ENCODE data around the gene CPEB2.

The CPEB2 gene

DNA sequence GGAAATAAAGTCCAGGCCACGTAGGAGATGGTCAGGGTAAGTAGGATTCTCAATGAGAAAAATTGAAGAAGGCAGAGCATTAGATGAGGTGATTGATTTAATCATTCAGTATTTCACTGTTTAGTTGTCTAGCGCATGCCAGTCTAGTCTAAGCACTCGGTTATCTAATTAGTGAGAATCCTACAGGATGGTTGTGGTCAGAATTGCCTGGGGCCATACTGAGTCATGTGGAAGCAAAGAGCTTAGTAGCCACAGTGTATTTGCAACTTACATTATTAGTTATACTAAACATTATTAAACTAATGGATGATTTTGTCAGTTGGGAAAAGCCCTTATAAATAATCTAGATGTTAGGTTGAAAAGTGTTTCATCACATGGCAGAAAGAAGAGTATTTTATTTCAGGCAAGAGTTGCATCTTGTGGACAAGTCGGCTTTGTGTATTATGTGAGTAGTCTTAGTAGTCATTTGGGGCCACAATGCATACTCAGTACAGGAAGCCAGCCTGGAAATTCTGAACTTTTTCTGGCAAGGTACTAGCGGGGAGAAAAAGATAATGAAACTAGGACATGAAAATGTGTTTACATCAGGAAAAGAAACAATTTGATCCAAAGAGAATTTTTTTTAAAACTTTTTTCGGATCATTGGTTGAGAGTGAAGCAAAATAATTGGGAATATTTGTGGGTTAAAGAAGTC, 31.9 kb downstream of the CPEB2 start:
- H3K18ac ChIP-seq (ENCODE audit: low read length): no peak overlapping the region
- no peak overlapping the region for H3K4ac ChIP-seq (ENCODE audit: low read length)
- H2BK15ac ChIP-seq (ENCODE audit: low read length): no peak overlapping the region
- H3K27me3 ChIP-seq (ENCODE audit: control insufficient read depth in 3 of 3, insufficient read depth in 3 of 3, low read depth in 1 of 3, low read length in 3 of 3): no peaks in the 10 kb centered on the region
- DNase-seq (ENCODE audit: low spot score): no peak
- H3K23ac ChIP-seq (ENCODE audit: low read depth, low read length, poor library complexity): no peak overlapping the region
- H2AK5ac ChIP-seq (ENCODE audit: low read depth, low read length): no peak overlapping the region
- H3K4me2 ChIP-seq (ENCODE audit: insufficient read depth, low read length, poor library complexity, severe bottlenecking): no peak overlapping the region
- H2BK120ac ChIP-seq (ENCODE audit: low read depth, low read length): no peak overlapping the region
- no peak overlapping the region for H2BK5ac ChIP-seq (ENCODE audit: low read length)
- H3K36me3 ChIP-seq (replicated peaks in 1 of 2; ENCODE audit: control insufficient read depth in 2 of 2, insufficient read depth in 2 of 2, low read length in 2 of 2): no peaks in the 10 kb centered on the region
- no peaks in the 10 kb centered on the region for H3K79me1 ChIP-seq (ENCODE audit: low read depth, low read length)
- H3K4me3 ChIP-seq (ENCODE audit: low read length in 2 of 2): no peak overlapping the region
- no peak overlapping the region for H3K27ac ChIP-seq (replicated peaks; ENCODE audit: low read length)
- no peak overlapping the region for H3K14ac ChIP-seq (ENCODE audit: low read length)
- H3K9ac ChIP-seq (ENCODE audit: low read depth, low read length, poor library complexity): no peak overlapping the region
- WGBS, 2 donors (ENCODE audit: extremely low coverage in 2 of 2, insufficient read length in 2 of 2, insufficient replicate concordance in 1 of 2): no CpG with 5 or more reads among the region's 6 CpGs
- no peaks in the 10 kb centered on the region for H3K4me1 ChIP-seq (ENCODE audit: control insufficient read depth in 2 of 2, insufficient read depth in 1 of 2, low read depth in 1 of 2, low read length in 2 of 2)
- no peak overlapping the region for H4K91ac ChIP-seq (ENCODE audit: low read depth, low read length, poor library complexity)
- peaks cover 0 to 3% of the 10 kb centered on the region in 2 donors for H3K9me3 ChIP-seq (replicated peaks in 1 of 2; ENCODE audit: control insufficient read depth in 2 of 2, insufficient read depth in 1 of 2, low read depth in 1 of 2, low read length in 2 of 2)
- no peak overlapping the region for H2AFZ ChIP-seq (ENCODE audit: low read length)
- H4K8ac ChIP-seq (ENCODE audit: low read depth, low read length): no peak overlapping the region
- no peak overlapping the region for H2BK12ac ChIP-seq (ENCODE audit: low read length)

DNA sequence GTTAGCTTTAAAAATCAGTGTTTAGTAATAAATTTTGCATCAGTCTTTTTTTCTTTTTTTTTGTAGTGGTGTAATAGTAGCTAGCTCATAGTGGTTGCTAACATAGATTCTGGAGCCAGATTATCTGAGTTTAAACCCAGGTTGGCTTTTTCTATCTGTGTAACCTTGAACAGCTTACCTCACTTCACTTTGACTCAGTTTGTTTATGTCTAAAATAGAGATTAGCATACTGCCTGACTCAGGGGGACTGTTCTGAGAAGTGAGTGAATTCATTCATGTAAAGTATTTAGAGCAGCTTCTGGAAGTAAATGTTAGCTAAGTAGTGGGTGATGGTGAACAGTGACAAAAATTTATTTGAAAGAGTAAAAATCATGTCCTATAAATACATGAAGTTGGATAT, 32.9 kb downstream of the CPEB2 start:
- no peak for DNase-seq (ENCODE audit: low spot score)
- Histone ChIP-seq H2BK120ac (ENCODE audit: low read depth, low read length) (no peak overlapping the region), H4K8ac (ENCODE audit: low read depth, low read length) (no peak overlapping the region), H3K14ac (ENCODE audit: low read length) (no peak overlapping the region), H3K9me3 (replicated peaks in 1 of 2; ENCODE audit: control insufficient read depth in 2 of 2, insufficient read depth in 1 of 2, low read depth in 1 of 2, low read length in 2 of 2) (peaks cover 0 to 3% of the 10 kb centered on the region in 2 donors), H3K4me3 (ENCODE audit: low read length in 2 of 2) (no peak overlapping the region), H2BK15ac (ENCODE audit: low read length) (no peak overlapping the region), H3K18ac (ENCODE audit: low read length) (no peak overlapping the region), H4K91ac (ENCODE audit: low read depth, low read length, poor library complexity) (no peak overlapping the region), H3K36me3 (replicated peaks in 1 of 2; ENCODE audit: control insufficient read depth in 2 of 2, insufficient read depth in 2 of 2, low read length in 2 of 2) (no peaks in the 10 kb centered on the region), H2AFZ (ENCODE audit: low read length) (no peak overlapping the region), H3K27me3 (ENCODE audit: control insufficient read depth in 3 of 3, insufficient read depth in 3 of 3, low read depth in 1 of 3, low read length in 3 of 3) (no peaks in the 10 kb centered on the region), H3K4me1 (ENCODE audit: control insufficient read depth in 2 of 2, insufficient read depth in 1 of 2, low read depth in 1 of 2, low read length in 2 of 2) (no peaks in the 10 kb centered on the region), H3K79me1 (ENCODE audit: low read depth, low read length) (no peaks in the 10 kb centered on the region), H3K9ac (ENCODE audit: low read depth, low read length, poor library complexity) (no peak overlapping the region), H3K4ac (ENCODE audit: low read length) (no peak overlapping the region), H3K4me2 (ENCODE audit: insufficient read depth, low read length, poor library complexity, severe bottlenecking) (no peak overlapping the region), H2BK12ac (ENCODE audit: low read length) (no peak overlapping the region), H3K27ac (replicated peaks; ENCODE audit: low read length) (no peak overlapping the region), H2AK5ac (ENCODE audit: low read depth, low read length) (no peak overlapping the region), H2BK5ac (ENCODE audit: low read length) (no peak overlapping the region), H3K23ac (ENCODE audit: low read depth, low read length, poor library complexity) (no peak overlapping the region)

DNA sequence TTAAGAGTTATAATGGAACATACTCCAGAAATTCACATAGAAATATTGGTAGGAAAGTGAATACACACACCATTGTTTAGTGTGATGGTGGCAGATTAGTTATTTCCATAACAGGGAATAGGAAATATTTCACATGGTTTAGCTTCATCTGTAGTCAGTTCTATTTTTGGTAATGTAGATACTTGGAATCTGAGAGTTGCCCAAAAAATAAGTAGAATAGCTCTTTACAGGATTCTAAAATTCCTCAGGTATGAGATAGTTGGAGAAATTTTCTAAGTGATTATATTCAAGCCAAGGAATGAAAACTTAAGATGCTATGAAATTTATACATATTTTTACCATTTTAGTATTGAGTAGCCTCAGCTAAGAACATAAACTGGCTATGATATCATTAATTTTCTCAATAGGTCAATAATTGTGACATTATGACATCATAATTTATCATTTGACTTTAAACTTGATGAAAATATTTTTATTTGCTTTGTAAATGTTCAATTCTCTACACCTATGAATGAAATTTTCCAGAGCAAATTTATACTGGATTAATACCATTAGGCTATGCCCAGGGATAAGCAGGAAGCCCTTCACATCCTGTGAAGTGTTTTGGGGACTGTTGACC, 35.8 kb downstream of the CPEB2 start:
- no peak overlapping the region for H3K4me3 ChIP-seq (ENCODE audit: low read length in 2 of 2)
- no peak overlapping the region for H3K14ac ChIP-seq (ENCODE audit: low read length)
- no peak overlapping the region for H3K18ac ChIP-seq (ENCODE audit: low read length)
- H3K4me1 ChIP-seq (ENCODE audit: control insufficient read depth in 2 of 2, insufficient read depth in 1 of 2, low read depth in 1 of 2, low read length in 2 of 2): no peaks in the 10 kb centered on the region
- H2BK120ac ChIP-seq (ENCODE audit: low read depth, low read length): no peak overlapping the region
- no peak overlapping the region for H3K27ac ChIP-seq (replicated peaks; ENCODE audit: low read length)
- no peak overlapping the region for H2BK5ac ChIP-seq (ENCODE audit: low read length)
- DNase-seq (ENCODE audit: low spot score): no peak
- no peak overlapping the region for H3K4ac ChIP-seq (ENCODE audit: low read length)
- H4K91ac ChIP-seq (ENCODE audit: low read depth, low read length, poor library complexity): no peak overlapping the region
- H3K9me3 ChIP-seq (replicated peaks in 1 of 2; ENCODE audit: control insufficient read depth in 2 of 2, insufficient read depth in 1 of 2, low read depth in 1 of 2, low read length in 2 of 2): peaks cover 0 to 3% of the 10 kb centered on the region in 2 donors
- no peak overlapping the region for H4K8ac ChIP-seq (ENCODE audit: low read depth, low read length)
- no peak overlapping the region for H2AK5ac ChIP-seq (ENCODE audit: low read depth, low read length)
- H3K23ac ChIP-seq (ENCODE audit: low read depth, low read length, poor library complexity): no peak overlapping the region
- H3K9ac ChIP-seq (ENCODE audit: low read depth, low read length, poor library complexity): no peak overlapping the region
- no peaks in the 10 kb centered on the region for H3K79me1 ChIP-seq (ENCODE audit: low read depth, low read length)
- H2AFZ ChIP-seq (ENCODE audit: low read length): no peak overlapping the region
- H3K4me2 ChIP-seq (ENCODE audit: insufficient read depth, low read length, poor library complexity, severe bottlenecking): no peak overlapping the region
- no peaks in the 10 kb centered on the region for H3K27me3 ChIP-seq (ENCODE audit: control insufficient read depth in 3 of 3, insufficient read depth in 3 of 3, low read depth in 1 of 3, low read length in 3 of 3)
- H2BK15ac ChIP-seq (ENCODE audit: low read length): no peak overlapping the region
- H3K36me3 ChIP-seq (replicated peaks in 1 of 2; ENCODE audit: control insufficient read depth in 2 of 2, insufficient read depth in 2 of 2, low read length in 2 of 2): no peaks in the 10 kb centered on the region
- no peak overlapping the region for H2BK12ac ChIP-seq (ENCODE audit: low read length)

DNA sequence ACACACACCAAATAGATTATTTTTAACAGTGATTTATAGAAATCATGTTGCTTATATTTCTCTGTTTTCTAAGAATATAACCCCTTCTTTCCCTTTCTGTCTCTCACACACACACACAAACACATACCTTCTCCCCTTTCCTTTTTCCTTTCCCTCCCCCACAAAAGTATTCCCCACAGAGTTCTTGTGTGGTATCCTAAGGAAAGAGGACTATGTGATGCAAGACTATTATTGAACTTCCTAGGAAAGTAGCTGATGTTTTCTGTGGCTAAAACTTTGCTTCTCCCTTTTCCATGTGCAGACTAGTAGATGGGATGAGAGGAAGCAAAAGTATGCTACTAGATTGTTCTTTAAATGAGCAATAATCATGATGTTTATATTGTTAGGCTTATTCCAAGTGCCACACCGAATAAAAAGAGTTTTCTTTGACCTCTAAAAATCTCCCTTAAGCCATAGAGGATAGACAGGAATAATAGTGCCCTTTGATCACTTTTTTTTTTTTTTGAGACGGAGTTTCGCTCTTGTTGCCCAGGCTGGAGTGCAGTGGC, 38.7 kb downstream of the CPEB2 start:
- Histone ChIP-seq H2BK5ac (ENCODE audit: low read length) (no peak overlapping the region), H3K36me3 (replicated peaks in 1 of 2; ENCODE audit: control insufficient read depth in 2 of 2, insufficient read depth in 2 of 2, low read length in 2 of 2) (no peaks in the 10 kb centered on the region), H3K9ac (ENCODE audit: low read depth, low read length, poor library complexity) (no peak overlapping the region), H2BK12ac (ENCODE audit: low read length) (no peak overlapping the region), H2AFZ (ENCODE audit: low read length) (no peak overlapping the region), H3K4me2 (ENCODE audit: insufficient read depth, low read length, poor library complexity, severe bottlenecking) (no peak overlapping the region), H3K18ac (ENCODE audit: low read length) (no peak overlapping the region), H3K23ac (ENCODE audit: low read depth, low read length, poor library complexity) (no peak overlapping the region), H3K4ac (ENCODE audit: low read length) (no peak overlapping the region), H2AK5ac (ENCODE audit: low read depth, low read length) (no peak overlapping the region), H2BK15ac (ENCODE audit: low read length) (no peak overlapping the region), H3K4me1 (ENCODE audit: control insufficient read depth in 2 of 2, insufficient read depth in 1 of 2, low read depth in 1 of 2, low read length in 2 of 2) (no peaks in the 10 kb centered on the region), H3K27ac (replicated peaks; ENCODE audit: low read length) (no peak overlapping the region), H3K9me3 (replicated peaks in 1 of 2; ENCODE audit: control insufficient read depth in 2 of 2, insufficient read depth in 1 of 2, low read depth in 1 of 2, low read length in 2 of 2) (no peaks in the 10 kb centered on the region), H4K8ac (ENCODE audit: low read depth, low read length) (no peak overlapping the region), H3K4me3 (ENCODE audit: low read length in 2 of 2) (no peak overlapping the region), H3K27me3 (ENCODE audit: control insufficient read depth in 3 of 3, insufficient read depth in 3 of 3, low read depth in 1 of 3, low read length in 3 of 3) (no peaks in the 10 kb centered on the region), H3K14ac (ENCODE audit: low read length) (no peak overlapping the region), H2BK120ac (ENCODE audit: low read depth, low read length) (no peak overlapping the region), H4K91ac (ENCODE audit: low read depth, low read length, poor library complexity) (no peak overlapping the region), H3K79me1 (ENCODE audit: low read depth, low read length) (no peaks in the 10 kb centered on the region)
- DNase-seq (ENCODE audit: low spot score): no peak
- no CpG with 5 or more reads among the region's 3 CpGs for WGBS, 2 donors (ENCODE audit: extremely low coverage in 2 of 2, insufficient read length in 2 of 2, insufficient replicate concordance in 1 of 2)
